Omental fat pad (tissue), 4 donors: ENCODE results near the gene BTNL3. TPM values are rescaled to one million over a fixed set of nuclear protein-coding genes. Genes with fewer than 3 reads are reported as not detected.

Source experiments
- ATAC-seq: fragments of 150-250 bp; one replicate; pipeline ENCODE4 v1.9.1; 2016; ENCODE audit warnings: mild to moderate bottlenecking, moderate library complexity; ENCODE audit not compliant: low FRiP score
- DNase-seq: peaks from one replicate; pipeline ENCODE4 v3.0.0-alpha.2; 2019; ENCODE audit warnings: low spot score
- small RNA-seq: library from RNA; depleted of rRNA; stranded (forward); fragments of <200 nt; gene quantifications from one replicate; pipeline ENCODE3, GENCODE V24; 2016
- total RNA-seq, 4 donors: library from RNA; depleted of rRNA; stranded (reverse); fragments of >200 nt; gene quantifications; one replicate each; pipeline ENCODE4 v1.1.0, GENCODE V29; 2016
- TF ChIP-seq, protein P1 (sequence below), 3 donors: fragments of 450-650 bp; IDR thresholded peaks; one replicate each; pipeline ENCODE4 v1.5.1; 2016 to 2017; ENCODE audit warnings: antibody characterized with exemption in 3 of 3, mild to moderate bottlenecking in 3 of 3, moderate library complexity in 2 of 3

BTNL3 gene
- total RNA-seq, 4 donors from 2014 or later = 0.24 to 0.50 TPM; not detected in 2

DNA sequence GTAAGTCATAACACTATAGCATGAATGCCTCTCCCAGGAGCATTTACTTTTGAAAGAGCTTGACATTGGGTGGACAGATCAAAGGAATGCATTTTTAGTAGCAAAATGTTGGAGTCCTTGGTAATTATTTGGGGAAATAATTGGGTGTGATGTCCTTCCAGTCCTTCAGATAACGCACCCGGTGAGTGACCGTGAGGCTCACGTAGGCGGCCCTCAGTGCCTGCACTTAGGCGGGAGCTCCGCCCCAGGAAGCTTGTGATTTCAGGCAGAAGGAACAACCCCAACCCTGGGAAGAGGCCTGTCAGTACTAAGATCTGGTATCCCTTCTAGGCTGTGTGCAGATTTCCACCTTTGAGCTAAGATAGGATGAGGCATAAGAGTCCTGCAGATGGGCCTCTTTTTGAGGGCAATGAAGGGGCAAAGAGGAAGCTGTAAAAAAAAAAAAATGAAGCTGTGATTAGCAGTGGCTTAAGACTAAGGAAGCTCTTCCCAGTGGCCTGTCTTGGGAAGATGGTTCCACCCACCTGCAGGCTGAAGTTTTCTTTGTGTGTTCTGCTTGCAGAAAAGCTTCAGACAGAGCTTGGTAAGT, 66.3 kb downstream of the BTNL3 start:
- ATAC-seq (no peak), DNase-seq (no peak)
- TF ChIP-seq, protein P1, sequence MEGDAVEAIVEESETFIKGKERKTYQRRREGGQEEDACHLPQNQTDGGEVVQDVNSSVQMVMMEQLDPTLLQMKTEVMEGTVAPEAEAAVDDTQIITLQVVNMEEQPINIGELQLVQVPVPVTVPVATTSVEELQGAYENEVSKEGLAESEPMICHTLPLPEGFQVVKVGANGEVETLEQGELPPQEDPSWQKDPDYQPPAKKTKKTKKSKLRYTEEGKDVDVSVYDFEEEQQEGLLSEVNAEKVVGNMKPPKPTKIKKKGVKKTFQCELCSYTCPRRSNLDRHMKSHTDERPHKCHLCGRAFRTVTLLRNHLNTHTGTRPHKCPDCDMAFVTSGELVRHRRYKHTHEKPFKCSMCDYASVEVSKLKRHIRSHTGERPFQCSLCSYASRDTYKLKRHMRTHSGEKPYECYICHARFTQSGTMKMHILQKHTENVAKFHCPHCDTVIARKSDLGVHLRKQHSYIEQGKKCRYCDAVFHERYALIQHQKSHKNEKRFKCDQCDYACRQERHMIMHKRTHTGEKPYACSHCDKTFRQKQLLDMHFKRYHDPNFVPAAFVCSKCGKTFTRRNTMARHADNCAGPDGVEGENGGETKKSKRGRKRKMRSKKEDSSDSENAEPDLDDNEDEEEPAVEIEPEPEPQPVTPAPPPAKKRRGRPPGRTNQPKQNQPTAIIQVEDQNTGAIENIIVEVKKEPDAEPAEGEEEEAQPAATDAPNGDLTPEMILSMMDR (IDR thresholded peaks at IDR 0.05) = no peak

Small RNA genes lying within 50 kb of the gene (small RNA-seq; reads per million reads assigned to genes)
- not detected for gene MIR8089
- not detected for gene RNU6-1036P
- not detected for gene RPS29P12

Other genes starting within 250 kb of the BTNL3 start
- not detected for gene OR2Y1, start 248.8 kb upstream of the BTNL3 start, total RNA-seq
- gene MGAT1, start 186.0 kb upstream of the BTNL3 start, total RNA-seq = 100 to 1,000 TPM; 159 to 376 (median 258) TPM
- gene ZFP62, start 127.6 kb upstream of the BTNL3 start, total RNA-seq = 10 to 100 TPM in 3 of 4 donors, 1 to 10 TPM in 1; 9.2 to 21.8 (median 10.8) TPM
- gene BTNL8, start 89.7 kb upstream of the BTNL3 start, total RNA-seq = 1 to 10 TPM; 1.3 to 8.8 (median 3.0) TPM
- gene BTNL9, start 51.4 kb downstream of the BTNL3 start, total RNA-seq = 100 to 1,000 TPM in 3 of 4 donors, 10 to 100 TPM in 1; 42.0 to 649 (median 160) TPM
- not detected for gene OR2V1, start 142.3 kb downstream of the BTNL3 start, total RNA-seq
- gene OR2V2, start 158.7 kb downstream of the BTNL3 start, total RNA-seq = not detected
- 1 to 10 TPM in 2 of 4 donors, under 1 TPM in 2; 0.79 to 2.9 (median 1.1) TPM for gene TRIM7, start 216.3 kb downstream of the BTNL3 start, total RNA-seq
- 10 to 100 TPM in 3 of 4 donors, 1 to 10 TPM in 1; 9.8 to 16.4 (median 12.6) TPM for gene TRIM41, start 234.4 kb downstream of the BTNL3 start, total RNA-seq